22Rv1 (cell line): ENCODE results near the gene TESMIN.

Source experiments
- H3K27ac ChIP-seq: fragments of 450-650 bp; 2 replicates; pipeline ENCODE4 v1.5.1; 2017
- CTCF ChIP-seq: fragments of 450-650 bp; IDR thresholded peaks from 2 replicates; pipeline ENCODE4 v1.5.1; 2017; ENCODE audit warnings: mild to moderate bottlenecking
- ZFX ChIP-seq: fragments of 450-650 bp; IDR thresholded peaks from 2 replicates; pipeline ENCODE4 v1.6.1; 2017; ENCODE audit warnings: antibody characterized with exemption, borderline replicate concordance

The TESMIN gene

DNA sequence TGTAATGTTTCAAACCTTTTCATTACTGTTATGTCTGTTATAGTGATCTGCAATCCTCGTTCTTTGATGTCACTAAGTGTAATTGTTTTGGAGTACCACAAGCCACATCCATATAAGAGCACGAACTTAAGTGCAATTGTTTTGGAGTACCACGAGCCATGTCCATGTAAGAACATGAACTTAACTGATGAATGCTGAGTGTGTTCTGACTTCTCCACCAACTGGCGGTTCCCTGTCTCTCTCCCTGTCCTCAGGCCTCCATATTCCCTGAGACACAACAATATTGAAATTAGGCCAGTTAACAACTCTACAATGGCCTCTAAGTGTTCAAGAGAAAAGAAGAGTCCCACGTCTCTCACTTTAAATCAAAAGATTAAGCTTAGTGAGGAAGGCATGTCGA, 23.5 kb downstream of the TESMIN start:
- no peak overlapping the region for H3K27ac ChIP-seq
- no peak for TF ChIP-seq ZFX
- no peak; the same call in 1 of the 2 replicates for TF ChIP-seq CTCF

- H3K27ac ChIP-seq: no peak overlapping the region
- TF ChIP-seq CTCF: no peak
- TF ChIP-seq ZFX: no peak
These were observed 27.0 kb downstream of the TESMIN start for GRCh38 chr11:68724293-68724692.

DNA sequence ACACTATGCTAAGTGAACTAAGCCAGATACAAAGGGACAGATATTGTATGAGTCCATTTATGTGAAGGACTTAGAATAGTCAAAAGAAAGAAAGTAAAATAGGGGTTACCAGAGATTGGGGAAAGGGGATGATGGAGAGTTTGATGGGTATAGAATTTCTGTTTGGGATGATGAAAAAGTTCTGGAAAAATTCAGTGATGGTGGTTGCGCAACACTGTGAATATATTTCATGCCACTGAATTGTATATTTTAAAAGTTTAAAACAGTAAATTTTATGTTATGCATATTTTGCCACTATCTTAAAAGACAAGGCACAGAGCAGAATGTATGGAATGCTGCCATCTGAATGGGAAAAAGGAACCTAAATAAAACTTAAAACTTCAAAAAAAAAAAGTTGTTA, 29.2 kb downstream of the TESMIN start:
- TF ChIP-seq ZFX (no peak), CTCF (no peak)
- no peak overlapping the region for H3K27ac ChIP-seq

DNA sequence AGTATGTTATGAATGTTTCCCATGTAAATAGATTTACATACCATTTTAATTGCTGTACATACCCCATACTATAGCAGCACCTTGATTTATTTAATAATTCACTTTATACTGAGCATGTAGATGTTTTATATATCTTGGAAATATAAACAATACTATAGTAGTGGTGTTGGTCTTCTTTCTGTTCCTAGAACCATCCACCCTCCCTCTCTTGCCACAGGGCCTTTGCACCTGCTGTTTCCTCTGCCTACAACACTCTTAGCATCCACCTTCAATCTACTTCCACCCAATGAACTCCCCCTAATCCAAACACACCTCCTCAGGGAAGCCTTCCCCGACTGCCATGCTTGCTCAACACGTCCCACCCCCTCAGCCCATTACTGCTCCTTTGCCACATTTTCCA, 30.2 kb downstream of the TESMIN start:
- TF ChIP-seq CTCF (no peak), ZFX (no peak)

DNA sequence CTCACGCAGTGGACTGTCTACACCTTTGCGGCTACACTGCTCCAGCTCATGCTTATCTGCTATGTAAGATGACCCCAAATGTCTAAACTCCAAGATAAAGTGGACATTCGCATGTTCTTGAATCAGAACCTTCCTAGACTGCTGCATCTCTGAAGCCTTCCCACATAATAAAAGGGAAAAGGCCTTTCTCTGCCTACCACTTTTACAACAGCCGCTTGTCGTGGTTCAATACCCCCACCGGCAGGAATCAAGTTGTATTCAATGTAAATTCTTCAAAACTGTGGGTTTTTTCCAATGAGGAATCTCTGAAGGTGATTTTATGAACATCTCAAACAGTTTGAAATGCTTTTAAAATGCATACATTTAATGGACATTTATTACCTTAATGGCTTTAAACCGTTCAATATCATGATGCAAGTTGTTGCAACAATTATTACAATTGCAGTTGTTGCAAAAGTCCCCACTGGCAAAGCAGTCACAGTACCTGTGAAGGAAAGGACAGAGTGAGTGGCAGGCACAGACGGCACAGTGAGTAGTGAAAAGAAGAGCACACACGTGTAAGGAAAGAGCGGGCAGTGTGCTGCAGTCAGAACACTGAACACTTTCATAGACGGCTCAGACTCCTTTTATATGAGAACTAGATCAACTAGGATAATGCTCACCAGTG, 35.7 kb downstream of the TESMIN start:
- no peak for TF ChIP-seq ZFX
- no peak for TF ChIP-seq CTCF
- no peak overlapping the region for H3K27ac ChIP-seq

More for the DNA sequence above, 30.2 kb downstream of the TESMIN start:
- H3K27ac ChIP-seq: no peak overlapping the region

- TF ChIP-seq CTCF (no peak), ZFX (no peak)
- no peak overlapping the region for H3K27ac ChIP-seq
These were observed 37.1 kb downstream of the TESMIN start for GRCh38 chr11:68714060-68714856.

DNA sequence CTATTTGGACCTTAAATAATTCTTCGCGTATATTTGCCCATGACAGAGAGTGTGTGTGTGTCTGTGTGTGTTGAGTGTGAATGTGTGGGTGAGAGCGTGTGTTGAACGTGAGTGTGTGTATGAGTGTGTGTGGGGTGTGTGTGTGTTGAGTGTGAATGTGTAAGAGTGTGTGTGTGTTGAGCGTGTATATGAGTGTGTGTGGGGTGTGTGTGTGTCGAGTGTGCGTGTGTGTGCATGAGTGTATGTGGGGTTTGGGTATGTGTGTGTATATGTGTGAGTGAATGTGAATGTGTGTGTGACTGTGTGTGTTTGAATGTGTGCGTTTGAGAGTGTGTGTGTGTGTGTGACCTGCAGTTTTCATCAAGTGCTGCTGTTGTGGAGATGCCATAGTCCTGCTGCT, 40.2 kb downstream of the TESMIN start:
- no peak overlapping the region for H3K27ac ChIP-seq
- TF ChIP-seq ZFX (no peak), CTCF (no peak)
